Purkinje cell (primary cell): Measurements from ENCODE around the gene PTDSS2. TPM values are rescaled to one million over a fixed set of nuclear protein-coding genes. Genes with fewer than 3 reads are reported as not detected.

ENCODE experiments used
- polyA plus RNA-seq: library from polyadenylated mRNA; unstranded; fragments of >200 nt; fragmentation: Nextera tagmentation; gene quantifications from 2 replicates; pipeline ENCODE4 v1.2.1, GENCODE V29; 2014

The PTDSS2 gene
- 2.3 and 3.5 TPM in 2 replicates for polyA plus RNA-seq

GRCh38 chr11:449889-450808 lies at the start of gene PTDSS2:
Gene PTDSS2 (plus strand): TSS chr11:450279. CDS start chr11:450456, 177 bp downstream.

GRCh38 chr11:441418-442274 lies 8.4 kb upstream of the PTDSS2 start, which contains the start of gene ANO9:
Gene ANO9 (minus strand): TSS chr11:442011. CDS start chr11:441926, 85 bp downstream.

GRCh38 chr11:506995-507726 lies 57.1 kb downstream of the PTDSS2 start, which contains the start of gene RNH1:
Gene RNH1 (minus strand): TSS chr11:507242. CDS start chr11:502162, 5,080 bp downstream.

GRCh38 chr11:535519-536454 lies 85.7 kb downstream of the PTDSS2 start, which contains the start of gene HRAS:
Gene HRAS (minus strand): TSS chr11:535576.

GRCh38 chr11:536841-537621 lies 87.0 kb downstream of the PTDSS2 start, which contains the start of gene LRRC56:
Gene LRRC56 (plus strand): TSS chr11:537527. CDS start chr11:540685, 3,158 bp downstream.

Other genes starting within 250 kb of the PTDSS2 start
- gene BET1L, start 242.9 kb upstream of the PTDSS2 start, polyA plus RNA-seq: 4.3 and 4.5 TPM in 2 replicates
- gene RIC8A, start 242.6 kb upstream of the PTDSS2 start, polyA plus RNA-seq: 5.9 and 8.3 TPM in 2 replicates
- gene SIRT3, start 213.9 kb upstream of the PTDSS2 start, polyA plus RNA-seq: 8.4 and 9.6 TPM in 2 replicates
- gene PSMD13, start 213.3 kb upstream of the PTDSS2 start, polyA plus RNA-seq: 84.5 and 95.9 TPM in 2 replicates
- not detected in 2 replicates for gene NLRP6, start 171.9 kb upstream of the PTDSS2 start, polyA plus RNA-seq
- not detected in 2 replicates for gene PGGHG, start 161.2 kb upstream of the PTDSS2 start, polyA plus RNA-seq
- gene IFITM5, start 150.8 kb upstream of the PTDSS2 start, polyA plus RNA-seq: not detected in 2 replicates
- gene IFITM2, start 142.5 kb upstream of the PTDSS2 start, polyA plus RNA-seq: 7.0 and 9.8 TPM in 2 replicates
- gene IFITM1, start 136.2 kb upstream of the PTDSS2 start, polyA plus RNA-seq: 3.2 and 3.6 TPM in 2 replicates
- 33.2 and 34.1 TPM in 2 replicates for gene IFITM3, start 129.4 kb upstream of the PTDSS2 start, polyA plus RNA-seq
- 0.56 and 5.0 TPM in 2 replicates for gene B4GALNT4, start 80.8 kb upstream of the PTDSS2 start, polyA plus RNA-seq
- not detected in 2 replicates for gene PKP3, start 56.1 kb upstream of the PTDSS2 start, polyA plus RNA-seq
- gene SIGIRR, start 35.3 kb upstream of the PTDSS2 start, polyA plus RNA-seq: 3.0 TPM in 2 replicates
- not detected in 2 replicates for gene ANO9, start 8.3 kb upstream of the PTDSS2 start, polyA plus RNA-seq
- gene RNH1, start 57.0 kb downstream of the PTDSS2 start, polyA plus RNA-seq: 12.8 and 13.2 TPM in 2 replicates
- gene HRAS, start 85.3 kb downstream of the PTDSS2 start, polyA plus RNA-seq: 19.5 and 37.7 TPM in 2 replicates
- gene LRRC56, start 87.2 kb downstream of the PTDSS2 start, polyA plus RNA-seq: 0.13 TPM in 1 of 2 replicates, not detected in the other
- not detected in 2 replicates for gene LMNTD2, start 110.5 kb downstream of the PTDSS2 start, polyA plus RNA-seq
- gene RASSF7, start 110.7 kb downstream of the PTDSS2 start, polyA plus RNA-seq: 1.6 and 3.9 TPM in 2 replicates
- gene PHRF1, start 126.2 kb downstream of the PTDSS2 start, polyA plus RNA-seq: 0.19 and 0.35 TPM in 2 replicates
- gene IRF7, start 165.7 kb downstream of the PTDSS2 start, polyA plus RNA-seq: not detected in 2 replicates
- not detected in 2 replicates for gene CDHR5, start 174.7 kb downstream of the PTDSS2 start, polyA plus RNA-seq
- not detected in 2 replicates for gene SCT, start 176.9 kb downstream of the PTDSS2 start, polyA plus RNA-seq
- not detected in 2 replicates for gene DRD4, start 187.0 kb downstream of the PTDSS2 start, polyA plus RNA-seq
- gene DEAF1, start 244.9 kb downstream of the PTDSS2 start, polyA plus RNA-seq: 10.8 and 19.0 TPM in 2 replicates
- gene TMEM80, start 245.5 kb downstream of the PTDSS2 start, polyA plus RNA-seq: 31.2 and 39.5 TPM in 2 replicates